ENCODE results near the gene VWA3B. TPM values are rescaled to one million over a fixed set of nuclear protein-coding genes. Genes with fewer than 3 reads are reported as not detected.

Gene VWA3B
- total and polyA plus RNA-seq, 2 experiments from 2014 or later, result not detected

- Histone ChIP-seq H2AFZ (no peak overlapping the region), H3K9me2 (ENCODE audit: insufficient read depth) (no peaks in the 10 kb centered on the region), H3K36me3 (ENCODE audit: low read depth) (no peaks in the 10 kb centered on the region), H3K4me2 (ENCODE audit: unreplicated experiment) (no peak overlapping the region), H3K9me3 (ENCODE audit: low read depth) (no peaks in the 10 kb centered on the region), H3K9ac (no peak overlapping the region), H4K20me1 (ENCODE audit: insufficient read depth) (no peaks in the 10 kb centered on the region), H3F3A (ENCODE audit: insufficient read depth) (no peaks in the 10 kb centered on the region), H3K79me2 (ENCODE audit: insufficient read depth) (no peaks in the 10 kb centered on the region), H3K4me1 (ENCODE audit: insufficient read depth) (no peaks in the 10 kb centered on the region), H3K27ac (no peak overlapping the region), H3K4me3 (no peak overlapping the region), H3K27me3 (replicated peaks; ENCODE audit: insufficient read depth) (0 out of 2 replicates have a peak, but pooled peaks cover 3% of the 10 kb centered on the region)
- WGBS, 2 experiments (ENCODE audit: low coverage in 1 of 2, low lambda C conversion rate in 2 of 2, missing lambda C conversion rate in 2 of 2), result 51 to 56% methylated on average over 4 of the region's 4 CpGs
- in situ Hi-C loops (cut with MboI), result no loop called here
- TF ChIP-seq EZH2phosphoT487 (IDR thresholded peaks at IDR 0.05; ENCODE audit: insufficient read depth, low read depth) (no peak), EZH2 (IDR thresholded peaks at IDR 0.05; ENCODE audit: insufficient read depth, poor library complexity, severe bottlenecking) (no peak)
- no peak for DNase-seq
Observed at GRCh38 chr2:98155716-98156115, 68.7 kb downstream of the VWA3B start.

DNA sequence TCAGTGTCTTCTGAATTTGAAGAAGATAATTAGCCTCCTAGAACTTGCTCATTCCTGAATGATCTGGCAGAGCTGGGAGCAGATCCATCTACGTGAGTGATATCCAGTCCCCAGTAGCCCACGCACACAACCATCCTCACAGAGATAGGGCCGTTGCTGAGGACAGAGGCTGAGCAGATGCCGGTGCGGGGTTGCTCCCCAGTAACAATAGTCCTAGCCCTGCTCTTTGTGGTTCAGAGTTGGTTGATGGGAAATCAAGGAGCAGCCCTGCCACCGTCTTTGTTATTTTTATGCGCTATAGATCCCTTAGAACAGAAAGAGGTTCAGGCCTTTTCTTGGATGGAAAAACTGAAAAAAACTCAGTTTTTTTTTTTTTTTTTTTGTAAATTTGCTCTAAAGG lies 69.3 kb downstream of the VWA3B start:
- DNase-seq, result no peak
- Histone ChIP-seq H3K9ac (no peak overlapping the region), H3K9me3 (ENCODE audit: low read depth) (no peaks in the 10 kb centered on the region), H4K20me1 (ENCODE audit: insufficient read depth) (no peaks in the 10 kb centered on the region), H3F3A (ENCODE audit: insufficient read depth) (no peaks in the 10 kb centered on the region), H3K27me3 (replicated peaks; ENCODE audit: insufficient read depth) (0 out of 2 replicates have a peak, but pooled peaks cover 3% of the 10 kb centered on the region), H3K27ac (no peak overlapping the region), H3K36me3 (ENCODE audit: low read depth) (no peaks in the 10 kb centered on the region), H3K79me2 (ENCODE audit: insufficient read depth) (no peaks in the 10 kb centered on the region), H3K9me2 (ENCODE audit: insufficient read depth) (no peaks in the 10 kb centered on the region), H3K4me2 (ENCODE audit: unreplicated experiment) (no peak overlapping the region), H3K4me3 (no peak overlapping the region), H2AFZ (no peak overlapping the region), H3K4me1 (ENCODE audit: insufficient read depth) (no peaks in the 10 kb centered on the region)
- 82 to 89% methylated on average over 7 of the region's 7 CpGs for WGBS, 2 experiments (ENCODE audit: low coverage in 1 of 2, low lambda C conversion rate in 2 of 2, missing lambda C conversion rate in 2 of 2)
- in situ Hi-C loops (cut with MboI), result no loop called here
- TF ChIP-seq EZH2phosphoT487 (IDR thresholded peaks at IDR 0.05; ENCODE audit: insufficient read depth, low read depth), result no peak
- no peak for TF ChIP-seq EZH2 (IDR thresholded peaks at IDR 0.05; ENCODE audit: insufficient read depth, poor library complexity, severe bottlenecking)

GRCh38 chr2:98157557-98157956 lies 70.6 kb downstream of the VWA3B start:
- no peaks in the 10 kb centered on the region for H3K9me2 ChIP-seq (ENCODE audit: insufficient read depth)
- 54 to 59% methylated on average over 8 of the region's 8 CpGs for whole genome bisulfite sequencing, 2 experiments (ENCODE audit: low coverage in 1 of 2, low lambda C conversion rate in 2 of 2, missing lambda C conversion rate in 2 of 2)
- TF ChIP-seq EZH2phosphoT487 (IDR thresholded peaks at IDR 0.05; ENCODE audit: insufficient read depth, low read depth) (no peak), EZH2 (IDR thresholded peaks at IDR 0.05; ENCODE audit: insufficient read depth, poor library complexity, severe bottlenecking) (no peak)
- H3K4me1 ChIP-seq (ENCODE audit: insufficient read depth), result 0 out of 2 replicates have a peak, but pooled peaks cover 4% of the 10 kb centered on the region
- H3K27me3 ChIP-seq (replicated peaks; ENCODE audit: insufficient read depth), result 0 out of 2 replicates have a peak, but pooled peaks cover 3% of the 10 kb centered on the region
- H3K9me3 ChIP-seq (ENCODE audit: low read depth), result no peaks in the 10 kb centered on the region
- no peaks in the 10 kb centered on the region for H3F3A ChIP-seq (ENCODE audit: insufficient read depth)
- no peaks in the 10 kb centered on the region for H3K36me3 ChIP-seq (ENCODE audit: low read depth)
- no peak overlapping the region for H3K27ac ChIP-seq
- no peak for DNase-seq
- no peaks in the 10 kb centered on the region for H4K20me1 ChIP-seq (ENCODE audit: insufficient read depth)
- in situ Hi-C loops (cut with MboI), result no loop called here
- no peak overlapping the region for H2AFZ ChIP-seq
- H3K79me2 ChIP-seq (ENCODE audit: insufficient read depth), result no peaks in the 10 kb centered on the region
- H3K4me2 ChIP-seq (ENCODE audit: unreplicated experiment), result no peak overlapping the region
- no peak overlapping the region for H3K4me3 ChIP-seq
- H3K9ac ChIP-seq, result no peak overlapping the region

- 57 to 69% methylated on average over 8 of the region's 8 CpGs for WGBS, 2 experiments (ENCODE audit: low coverage in 1 of 2, low lambda C conversion rate in 2 of 2, missing lambda C conversion rate in 2 of 2)
- Histone ChIP-seq H2AFZ (no peak overlapping the region), H4K20me1 (ENCODE audit: insufficient read depth) (no peaks in the 10 kb centered on the region), H3K27ac (no peak overlapping the region), H3K9me2 (ENCODE audit: insufficient read depth) (no peaks in the 10 kb centered on the region), H3K9me3 (ENCODE audit: low read depth) (no peaks in the 10 kb centered on the region), H3K36me3 (ENCODE audit: low read depth) (no peaks in the 10 kb centered on the region), H3K9ac (no peak overlapping the region), H3K4me1 (ENCODE audit: insufficient read depth) (0 out of 2 replicates have a peak, but pooled peaks cover 8% of the 10 kb centered on the region), H3K4me2 (ENCODE audit: unreplicated experiment) (no peak overlapping the region), H3K4me3 (no peak overlapping the region), H3K27me3 (replicated peaks; ENCODE audit: insufficient read depth) (0 out of 2 replicates have a peak, but pooled peaks cover 3% of the 10 kb centered on the region), H3F3A (ENCODE audit: insufficient read depth) (no peaks in the 10 kb centered on the region), H3K79me2 (ENCODE audit: insufficient read depth) (no peaks in the 10 kb centered on the region)
- DNase-seq, result no peak
- TF ChIP-seq EZH2 (IDR thresholded peaks at IDR 0.05; ENCODE audit: insufficient read depth, poor library complexity, severe bottlenecking), result no peak
- no peak for TF ChIP-seq EZH2phosphoT487 (IDR thresholded peaks at IDR 0.05; ENCODE audit: insufficient read depth, low read depth)
- in situ Hi-C loops (cut with MboI), result no loop called here
Observed at GRCh38 chr2:98158305-98158704, 71.3 kb downstream of the VWA3B start.

- no peak for TF ChIP-seq EZH2 (IDR thresholded peaks at IDR 0.05; ENCODE audit: insufficient read depth, poor library complexity, severe bottlenecking)
- no peak for TF ChIP-seq EZH2phosphoT487 (IDR thresholded peaks at IDR 0.05; ENCODE audit: insufficient read depth, low read depth)
- no peak for DNase-seq
- no peaks in the 10 kb centered on the region for H3K79me2 ChIP-seq (ENCODE audit: insufficient read depth)
- H3K4me3 ChIP-seq, result no peak overlapping the region
- H3F3A ChIP-seq (ENCODE audit: insufficient read depth), result no peaks in the 10 kb centered on the region
- no peak overlapping the region for H3K4me2 ChIP-seq (ENCODE audit: unreplicated experiment)
- no peaks in the 10 kb centered on the region for H3K9me2 ChIP-seq (ENCODE audit: insufficient read depth)
- H2AFZ ChIP-seq, result no peak overlapping the region
- no peaks in the 10 kb centered on the region for H4K20me1 ChIP-seq (ENCODE audit: insufficient read depth)
- no peak overlapping the region for H3K27ac ChIP-seq
- in situ Hi-C loops (cut with MboI), result no loop called here
- 0 out of 2 replicates have a peak, but pooled peaks cover 3% of the 10 kb centered on the region for H3K27me3 ChIP-seq (replicated peaks; ENCODE audit: insufficient read depth)
- WGBS, 2 experiments (ENCODE audit: low coverage in 1 of 2, low lambda C conversion rate in 2 of 2, missing lambda C conversion rate in 2 of 2), result 51 to 58% methylated on average over 4 of the region's 4 CpGs
- 0 out of 2 replicates have a peak, but pooled peaks cover 8% of the 10 kb centered on the region for H3K4me1 ChIP-seq (ENCODE audit: insufficient read depth)
- H3K36me3 ChIP-seq (ENCODE audit: low read depth), result no peaks in the 10 kb centered on the region
- no peaks in the 10 kb centered on the region for H3K9me3 ChIP-seq (ENCODE audit: low read depth)
- no peak overlapping the region for H3K9ac ChIP-seq
Observed at GRCh38 chr2:98160554-98160953, 73.6 kb downstream of the VWA3B start.
